ENCODE results near the gene ATP10B.

GRCh38 chr5:160637357-160638090 lies 214.5 kb downstream of the ATP10B start:
- TF ChIP-seq POLR2AphosphoS5 (IDR thresholded peaks at IDR 0.05; ENCODE audit: low read depth, low read length) (no peak), TAF1 (IDR thresholded peaks at IDR 0.05; ENCODE audit: borderline replicate concordance, insufficient read depth, low read length) (no peak), SIN3A (IDR thresholded peaks at IDR 0.05; ENCODE audit: borderline replicate concordance, insufficient read depth, low read length) (no peak), REST (IDR thresholded peaks at IDR 0.05; ENCODE audit: insufficient read depth in 1 of 2, low read depth in 2 of 2, low read length in 2 of 2) (no peak)

Data from PFSK-1 (cell line).